HepG2 (cell line): ENCODE measurements around the gene RSAD2. TPM values are rescaled to one million over a fixed set of nuclear protein-coding genes. Genes with fewer than 3 reads are reported as not detected.

Source experiments
- ATAC-seq: fragments of 200-7000 bp; cut with Tn5 transposase; 3 replicates; pipeline ENCODE4 v1.9.1; 2020; ENCODE audit warnings: mild to moderate bottlenecking, moderate library complexity
- BruUV-seq: library from RNA; stranded (reverse); fragments of 400-500 nt; replicated peaks from 2 replicates; lab custom pipeline; 2021; lab: Mats Ljungman, UMichigan
- CTCF ChIA-PET: fragments of 300-600 bp; formaldehyde crosslinking; extraction: SDS; loops from one replicate; lab custom pipeline; 2021; ENCODE audit warnings: low total read pairs, inconsistent platforms, low intra/inter-chr PET ratio; lab: Yijun Ruan, JAX
- POLR2A ChIA-PET: fragments of 350-600 bp; sonication (Branson Sonifier 250); formaldehyde crosslinking; loops from one replicate; lab custom pipeline; 2020; ENCODE audit warnings: antibody characterized with exemption, inconsistent platforms; lab: Yijun Ruan, JAX
- DNase-seq: peaks from one replicate; pipeline ENCODE4 v3.0.0-alpha.2; 2015; ENCODE audit warnings: low spot score
- FAIRE-seq: peaks from 3 replicates; lab custom pipeline; 2011; peaks lifted over from hg19 to GRCh38; lab: Jason Lieb, UNC
- H2AFZ ChIP-seq: one replicate; pipeline ENCODE4 v1.6.1; 2011; ENCODE audit warnings: low read length, inconsistent platforms
- H3K27ac ChIP-seq: fragments of 300-600 bp; 3 replicates; pipeline ENCODE4 v1.8.0; 2011; ENCODE audit warnings: mixed run types, mild to moderate bottlenecking, mixed read lengths, low read length, inconsistent platforms; ENCODE audit not compliant: insufficient read depth; ENCODE audit errors: extremely low read length
- H3K27me3 ChIP-seq, 2 experiments: fragments of 200-600 bp in 1 of 2; 2 replicates in 1 of 2; 3 replicates in 1 of 2; pipeline versions ENCODE4 v1.6.0 to v1.8.0; 2011; ENCODE audit warnings: low read length in 2 of 2, mild to moderate bottlenecking in 2 of 2, moderate library complexity in 2 of 2, inconsistent platforms in 1 of 2; ENCODE audit not compliant: insufficient read depth in 2 of 2, control insufficient read depth in 1 of 2
- H3K36me3 ChIP-seq, 2 experiments: fragments of 200-600 bp in 1 of 2; replicated peaks in 1 of 2; 2 replicates in 1 of 2; 3 replicates in 1 of 2; pipeline versions ENCODE4 v1.5.1 to v1.8.0; 2011; ENCODE audit warnings: low read length in 2 of 2, inconsistent platforms in 1 of 2; ENCODE audit not compliant: insufficient read depth in 2 of 2, control insufficient read depth in 1 of 2
- H3K4me1 ChIP-seq: 2 replicates; pipeline ENCODE4 v1.5.1; 2012; ENCODE audit warnings: low read length, inconsistent platforms; ENCODE audit not compliant: insufficient read depth
- H3K4me2 ChIP-seq: 2 replicates; pipeline ENCODE4 v1.6.0; 2011; ENCODE audit warnings: low read depth, low read length, inconsistent platforms
- H3K4me3 ChIP-seq, 3 experiments: fragments of 200-600 bp in 1 of 3; sonication (generic), shearing (Covaris generic) in 1 of 3; replicated peaks in 1 of 3; 2 replicates each; pipeline ENCODE4 v1.5.1; 2011 to 2016; ENCODE audit warnings: low read length in 3 of 3, inconsistent platforms in 2 of 3, low read depth in 2 of 3, mild to moderate bottlenecking in 2 of 3, control low read depth in 1 of 3, mixed read lengths in 1 of 3; ENCODE audit not compliant: insufficient read depth in 1 of 3
- H3K79me2 ChIP-seq: one replicate; pipeline ENCODE4 v1.6.1; 2011; ENCODE audit warnings: low read length, inconsistent platforms; ENCODE audit not compliant: insufficient read depth
- H3K9ac ChIP-seq: 2 replicates; pipeline ENCODE4 v1.6.0; 2011; ENCODE audit warnings: mild to moderate bottlenecking, low read depth, low read length, inconsistent platforms; ENCODE audit not compliant: insufficient read depth
- H3K9me3 ChIP-seq: 2 replicates; pipeline ENCODE4 v1.5.1; 2012; ENCODE audit warnings: mild to moderate bottlenecking, low read length
- H4K20me1 ChIP-seq: 2 replicates; pipeline ENCODE4 v1.6.0; 2011; ENCODE audit warnings: inconsistent platforms, mild to moderate bottlenecking, low read length, moderate library complexity; ENCODE audit not compliant: insufficient read depth
- ELF3 ChIP-seq: IDR thresholded peaks from 2 replicates; pipeline ENCODE4 v1.6.1; 2016; ENCODE audit warnings: missing genetic modification reagents, missing compliant biosample characterization
- FOXO1 ChIP-seq: sonication (generic); formaldehyde crosslinking; IDR thresholded peaks from 2 replicates; pipeline ENCODE4 v1.4.0; 2020; ENCODE audit warnings: missing genetic modification reagents
- IKZF4 ChIP-seq: sonication (generic); formaldehyde crosslinking; IDR thresholded peaks from 2 replicates; pipeline ENCODE4 v1.5.1; 2020; ENCODE audit warnings: borderline replicate concordance, mild to moderate bottlenecking, low read depth, missing genetic modification reagents; ENCODE audit errors: not compliant biosample characterization
- MATR3 ChIP-seq: sonication (generic); formaldehyde crosslinking; IDR thresholded peaks from 2 replicates; pipeline ENCODE4 v1.4.0; 2020; ENCODE audit warnings: missing genetic modification reagents
- MBNL3 ChIP-seq: fragments of 250-450 bp; sonication (Bioruptor Pico); conservative IDR thresholded peaks from 2 replicates; pipeline ENCODE4 v1.8.0; 2022; ENCODE audit warnings: mild to moderate bottlenecking, inconsistent platforms
- MEF2D ChIP-seq: sonication (generic); formaldehyde crosslinking; IDR thresholded peaks from 2 replicates; pipeline ENCODE4 v1.5.1; 2020; ENCODE audit warnings: mild to moderate bottlenecking, missing genetic modification reagents
- NKX3-1 ChIP-seq: sonication (generic); formaldehyde crosslinking; IDR thresholded peaks from 2 replicates; pipeline ENCODE4 v1.5.0; 2020; ENCODE audit warnings: missing genetic modification reagents
- POLR2A ChIP-seq, 2 experiments: IDR thresholded peaks; 2 replicates each; pipeline ENCODE4 v1.6.1; 2011; ENCODE audit warnings: low read depth in 2 of 2, low read length in 2 of 2, mild to moderate bottlenecking in 1 of 2, moderate library complexity in 1 of 2; ENCODE audit not compliant: insufficient read depth in 1 of 2
- TAF15 ChIP-seq: fragments of 200-400 bp; formaldehyde crosslinking; IDR thresholded peaks from one replicate; pipeline ENCODE4 v1.6.1; 2018; ENCODE audit warnings: mild to moderate bottlenecking, low read depth, low read length; ENCODE audit not compliant: poor library complexity, severe bottlenecking
- ZNF160 ChIP-seq: sonication (generic); formaldehyde crosslinking; IDR thresholded peaks from 2 replicates; pipeline ENCODE4 v1.8.0; 2022; ENCODE audit warnings: mild to moderate bottlenecking, inconsistent platforms, missing genetic modification reagents
- ZNF503 ChIP-seq: sonication (generic); formaldehyde crosslinking; IDR thresholded peaks from 2 replicates; pipeline ENCODE4 v1.4.0; 2020; ENCODE audit warnings: missing genetic modification reagents
- ZNF678 ChIP-seq: sonication (generic); formaldehyde crosslinking; IDR thresholded peaks from 2 replicates; pipeline ENCODE4 v1.4.0; 2020; ENCODE audit warnings: mild to moderate bottlenecking, missing genetic modification reagents
- ZSCAN22 ChIP-seq: sonication (generic); formaldehyde crosslinking; IDR thresholded peaks from 2 replicates; pipeline ENCODE4 v1.4.0; 2020; ENCODE audit warnings: mild to moderate bottlenecking, missing genetic modification reagents
- WGBS: methylation state at CpG from one replicate; pipeline ENCODE4 v1.1.6; 2017; ENCODE audit warnings: low lambda C conversion rate; 5-methylcytosine and 5-hydroxymethylcytosine counted together
- in situ Hi-C: cut with HindIII; loops from 2 replicates; pipeline ENCODE4 v1.10.0; 2017; ENCODE audit warnings: low pct_unique_long_range_greater_than_20kb; ENCODE audit not compliant: extremely low pct_ligation_motif_present
- intact Hi-C: fragments of 100-400 bp; cut with micrococcal nuclease; formaldehyde crosslinking; loops from one replicate; pipeline ENCODE4 v1.10.0; 2022; ENCODE audit not compliant: unreplicated experiment
- polyA plus RNA-seq, 8 experiments: library from polyadenylated mRNA; depleted of rRNA in 3 of 8; stranded (reverse) in 7 of 8; unstranded in 1 of 8; fragments of >200 nt; fragmentation: Illumina TruSeq in 4 of 8; extraction: Trizol in 4 of 8; gene quantifications; 2 replicates each; pipeline versions ENCODE4 v1.2.1 to v1.2.3, GENCODE V29; 2011 to 2016; ENCODE audit warnings: low read depth in 4 of 8, missing spikeins in 1 of 8, mixed read lengths in 1 of 8; ENCODE audit not compliant: insufficient read depth in 1 of 8
- total RNA-seq, 5 experiments: library from RNA; depleted of rRNA; stranded (reverse); fragments of >200 nt; fragmentation: Illumina TruSeq; extraction: Trizol; gene quantifications; 2 replicates each; pipeline ENCODE4 v1.2.3, GENCODE V29; 2016; ENCODE audit warnings: low read depth in 1 of 5

Gene RSAD2
- total and polyA plus RNA-seq, 2 of the 13 experiments (the other 11 are each of a cell fraction or from before 2014, with no cell fraction given) = 0.11 TPM; not detected in 1

DNA sequence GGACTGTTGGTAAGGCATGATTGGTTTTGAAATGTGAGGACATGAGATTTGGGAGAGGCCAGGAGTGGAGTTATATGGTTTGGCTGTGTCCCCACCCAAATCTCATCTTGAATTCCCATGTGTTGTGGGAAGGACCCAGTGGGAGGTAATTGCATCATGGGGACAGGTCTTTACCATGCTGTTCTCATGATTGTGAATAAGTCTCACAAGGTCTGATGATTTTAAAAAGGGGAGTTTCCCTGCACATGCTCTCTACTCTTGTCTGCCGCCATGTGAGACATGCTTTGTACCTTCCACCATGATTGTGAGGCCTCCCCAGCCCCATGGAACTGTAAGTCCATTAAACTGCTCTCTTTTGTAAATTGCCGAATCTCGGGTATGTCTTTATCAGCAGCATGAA, 17.3 kb upstream of the RSAD2 start:
- Histone ChIP-seq H3K9me3 (peaks cover 29% of the 10 kb centered on the region), H4K20me1 (no peaks in the 10 kb centered on the region), H3K79me2 (no peaks in the 10 kb centered on the region), H3K4me1 (peaks cover 11% of the 10 kb centered on the region), H2AFZ (no peak overlapping the region), H3K4me2 (no peak overlapping the region), H3K4me3 (no peak overlapping the region), H3K27me3 (peaks cover 0 to 14% of the 10 kb centered on the region in 2 experiments; a peak in 3 of 5 replicates)
- CTCF ChIA-PET = no interaction called here
- ATAC-seq = no peak
- no TSS peak for BruUV-seq
- intact Hi-C loops = no loop called here
- no peak for FAIRE-seq
- in situ Hi-C loops = no loop called here
- TF ChIP-seq MBNL3 (CRISPR knock-in tag) = no peak
- TF ChIP-seq FOXO1 = no peak
- no peak for TF ChIP-seq ZNF160 (CRISPR knock-in tag)
- TF ChIP-seq MEF2D (CRISPR knock-in tag) = no peak
- TF ChIP-seq MATR3 (CRISPR knock-in tag) = no peak
- no peak for TF ChIP-seq IKZF4 (CRISPR knock-in tag)
- TF ChIP-seq ZNF678 = no peak
- TF ChIP-seq TAF15 = no peak
- TF ChIP-seq, all 625 proteins: peak for 0
- Histone ChIP-seq H3K27ac (no peak overlapping the region), H3K9ac (no peak overlapping the region), H3K36me3 (no peaks in the 10 kb centered on the region)
- no peak for DNase-seq
- 33% methylated on average over 3 of the region's 3 CpGs for WGBS
- POLR2A ChIA-PET = no interaction called here

- H3K4me1 ChIP-seq = peaks cover 19% of the 10 kb centered on the region
- H4K20me1 ChIP-seq = no peaks in the 10 kb centered on the region
- in situ Hi-C loops = no loop called here
- no peaks in the 10 kb centered on the region for H3K79me2 ChIP-seq
- DNase-seq (no peak), ATAC-seq (no peak), FAIRE-seq (no peak)
- H3K36me3 ChIP-seq = no peaks in the 10 kb centered on the region
- CTCF ChIA-PET = no interaction called here
- WGBS = 74% methylated on average over 4 of the region's 6 CpGs
- TF ChIP-seq POLR2A (IDR thresholded peaks at IDR 0.05; ENCODE audit: insufficient read depth in 1 of 2, low read depth in 2 of 2, low read length in 2 of 2) (no peak), ZNF503 (CRISPR knock-in tag) (no peak), ELF3 (CRISPR knock-in tag) (no peak), ZSCAN22 (CRISPR knock-in tag) (no peak), NKX3-1 (CRISPR knock-in tag) (no peak)
- intact Hi-C loops = no loop called here
- BruUV-seq = no TSS peak
- peaks cover 18% of the 10 kb centered on the region for H3K9me3 ChIP-seq
- no peak overlapping the region for H3K27ac ChIP-seq
- POLR2A ChIA-PET = no interaction called here
- no peak overlapping the region for H2AFZ ChIP-seq
- H3K4me3 ChIP-seq = no peak overlapping the region
- peaks cover 0 to 31% of the 10 kb centered on the region in 2 experiments; a peak in 3 of 5 replicates for H3K27me3 ChIP-seq
- H3K9ac ChIP-seq = no peak overlapping the region
- H3K4me2 ChIP-seq = no peak overlapping the region
These were observed 13.8 kb upstream of the RSAD2 start for GRCh38 chr2:6863792-6864191.
